Activated B cell treated with CpG ODN at 0.5 μM for 24 hours (primary cell): Measurements from ENCODE around the gene SPRED1. TPM values are rescaled to one million over a fixed set of nuclear protein-coding genes. Genes with fewer than 3 reads are reported as not detected.
A peak's percentile ranks its signal among the peaks of the same experiment; 100 is the strongest.

Experiments
- ATAC-seq: fragments of 200-7000 bp; cut with Tn5 transposase; one replicate; pipeline ENCODE4 v1.10.0; 2021; ENCODE audit warnings: low read depth, mild to moderate bottlenecking, moderate library complexity
- CTCF ChIA-PET: fragments of 350-600 bp; sonication (Branson Sonifier 250); formaldehyde crosslinking; loops from one replicate; lab custom pipeline; 2021; ENCODE audit warnings: antibody characterized with exemption; lab: Charles Lee
- POLR2A ChIA-PET: fragments of 350-600 bp; sonication (Branson Sonifier 250); formaldehyde crosslinking; loops from one replicate; lab custom pipeline; 2021; ENCODE audit warnings: antibody characterized with exemption; lab: Charles Lee
- DNase-seq: peaks from one replicate; pipeline ENCODE4 v3.0.0; 2022
- H3K27ac Mint-ChIP-seq: one replicate; pipeline ENCODE4 v1.8.0; 2020; ENCODE audit warnings: mixed read lengths
- H3K27me3 Mint-ChIP-seq: one replicate; pipeline ENCODE4 v1.8.0; 2021; ENCODE audit warnings: mixed read lengths
- H3K36me3 Mint-ChIP-seq: one replicate; pipeline ENCODE4 v1.8.0; 2021; ENCODE audit warnings: low read depth, mixed read lengths
- H3K4me1 Mint-ChIP-seq: one replicate; pipeline ENCODE4 v1.8.0; 2021; ENCODE audit warnings: mixed read lengths
- H3K4me3 Mint-ChIP-seq: one replicate; pipeline ENCODE4 v1.8.0; 2020; ENCODE audit warnings: mild to moderate bottlenecking, mixed read lengths
- H3K9me3 Mint-ChIP-seq: one replicate; pipeline ENCODE4 v1.8.0; 2020; ENCODE audit warnings: mixed read lengths
- CTCF ChIP-seq: fragments of 200-600 bp; IDR thresholded peaks from one replicate; pipeline ENCODE4 v1.8.0; 2022; ENCODE audit warnings: antibody characterized with exemption, mild to moderate bottlenecking
- intact Hi-C: fragments of 100-400 bp; cut with micrococcal nuclease; formaldehyde crosslinking; loops from one replicate; pipeline ENCODE4 v1.15.1; 2024
- total RNA-seq: library from RNA; stranded (reverse); gene quantifications from 2 replicates; pipeline ENCODE4 v1.2.3, GENCODE V29; 2022

Gene SPRED1
- total RNA-seq, 1 donor from 2014 or later: 1.4 TPM

DNA sequence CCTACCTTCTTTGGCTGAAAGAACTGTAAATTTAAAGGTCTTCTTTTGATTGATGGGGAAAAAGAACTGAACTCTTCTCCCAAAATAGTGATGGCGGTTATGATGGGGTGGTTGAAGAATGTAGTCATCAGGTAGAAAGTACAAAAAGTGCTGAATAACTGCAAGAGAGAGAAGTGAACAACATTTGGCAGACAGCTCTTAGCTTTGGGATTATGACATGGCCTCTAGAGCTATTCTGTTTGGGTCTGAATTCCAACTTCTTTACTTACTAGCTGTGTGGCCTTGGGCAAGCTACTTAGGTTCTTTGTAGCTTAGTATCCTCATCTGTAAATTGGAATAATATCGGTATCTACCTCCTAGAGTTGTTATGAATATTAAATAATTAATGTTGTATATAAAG is 91.7 kb downstream of the SPRED1 start:
- intact Hi-C loops: no loop called here
- Mint-ChIP-seq H3K27me3 (no peaks in the 10 kb centered on the region), H3K36me3 (no peaks in the 10 kb centered on the region), H3K27ac (no peak overlapping the region), H3K4me1 (no peaks in the 10 kb centered on the region), H3K4me3 (no peak overlapping the region), H3K9me3 (no peaks in the 10 kb centered on the region)
- ATAC-seq: no peak
- ChIA-PET POLR2A (no interaction called here), CTCF (no interaction called here)
- no peak for DNase-seq
- no peak for TF ChIP-seq CTCF

- no peaks in the 10 kb centered on the region for H3K36me3 Mint-ChIP-seq
- TF ChIP-seq CTCF: no peak
- DNase-seq (no peak), ATAC-seq (no peak)
- intact Hi-C loops: no loop called here
- H3K27me3 Mint-ChIP-seq: no peaks in the 10 kb centered on the region
- CTCF ChIA-PET: no interaction called here
- no peaks in the 10 kb centered on the region for H3K9me3 Mint-ChIP-seq
- H3K4me1 Mint-ChIP-seq: no peaks in the 10 kb centered on the region
- POLR2A ChIA-PET: no interaction called here
- H3K27ac Mint-ChIP-seq: no peak overlapping the region
- H3K4me3 Mint-ChIP-seq: no peak overlapping the region
Measured at GRCh38 chr15:38349251-38349650, 96.6 kb downstream of the SPRED1 start.

GRCh38 chr15:38351466-38351865 is 98.8 kb downstream of the SPRED1 start:
- ChIA-PET POLR2A (no interaction called here), CTCF (no interaction called here)
- ATAC-seq (no peak), DNase-seq (no peak)
- H3K27me3 Mint-ChIP-seq: no peaks in the 10 kb centered on the region
- no peak overlapping the region for H3K27ac Mint-ChIP-seq
- H3K4me1 Mint-ChIP-seq: no peaks in the 10 kb centered on the region
- no peak for TF ChIP-seq CTCF
- H3K9me3 Mint-ChIP-seq: no peaks in the 10 kb centered on the region
- intact Hi-C loops: loop anchor here (5.0 to 10.0 kb wide), 3 partner anchors 457 to 1469 kb away; no protein-coding TSS in a partner anchor
- no peak overlapping the region for H3K4me3 Mint-ChIP-seq
- H3K36me3 Mint-ChIP-seq: no peaks in the 10 kb centered on the region

DNA sequence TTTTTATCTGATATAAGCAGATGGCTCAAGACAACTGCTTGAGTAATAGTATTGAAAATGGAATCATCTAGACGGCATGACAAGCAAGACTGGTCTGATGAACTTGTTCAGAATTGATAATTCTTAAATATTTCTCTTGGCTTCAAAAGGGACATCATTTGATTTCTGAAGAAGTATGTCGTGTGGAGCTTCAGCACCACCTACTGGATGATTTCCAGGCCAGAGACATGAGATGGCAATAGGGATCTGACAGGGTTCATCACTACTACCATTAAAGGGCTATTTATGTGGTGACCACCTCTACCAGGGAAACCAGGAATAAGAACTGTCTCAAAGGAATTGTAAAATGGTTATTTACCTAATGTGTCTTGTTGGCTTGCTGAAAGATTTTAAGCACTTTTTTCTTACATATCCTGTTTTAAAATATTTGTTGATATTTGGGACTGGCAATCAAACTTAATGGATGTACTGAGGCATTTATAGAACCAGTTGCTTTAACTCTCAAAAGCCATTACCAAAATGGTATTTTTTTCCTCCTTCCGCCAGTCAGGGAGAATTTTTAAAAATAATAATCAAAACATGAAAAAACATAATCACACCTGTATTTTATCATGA is 101.8 kb downstream of the SPRED1 start:
- ATAC-seq: peak; percentile 65
- CTCF ChIA-PET: interaction anchor here (1.0 to 5.0 kb wide), 6 partner anchors 348 to 1855 kb away, joined by 3 to 54 read pairs (median 4); no protein-coding TSS in a partner anchor

GRCh38 chr15:38362355-38362754 is 109.7 kb downstream of the SPRED1 start:
- Mint-ChIP-seq H3K27ac (no peak overlapping the region), H3K4me3 (no peak overlapping the region), H3K36me3 (no peaks in the 10 kb centered on the region), H3K27me3 (peaks cover 16% of the 10 kb centered on the region), H3K4me1 (no peaks in the 10 kb centered on the region), H3K9me3 (no peaks in the 10 kb centered on the region)
- POLR2A ChIA-PET: no interaction called here
- CTCF ChIA-PET: no interaction called here
- TF ChIP-seq CTCF: no peak
- intact Hi-C loops: no loop called here
- no peak for ATAC-seq
- DNase-seq: no peak

More for the DNA sequence above, 101.8 kb downstream of the SPRED1 start:
- DNase-seq: peak; percentile 16
- intact Hi-C loops: loop anchor here (1.0 to 10.0 kb wide), 9 partner anchors 36 to 1853 kb away; no protein-coding TSS in a partner anchor
- POLR2A ChIA-PET: no interaction called here
- Mint-ChIP-seq H3K4me1 (no peaks in the 10 kb centered on the region), H3K27me3 (no peaks in the 10 kb centered on the region), H3K9me3 (no peaks in the 10 kb centered on the region), H3K4me3 (no peak overlapping the region), H3K27ac (no peak overlapping the region), H3K36me3 (no peaks in the 10 kb centered on the region)
- no peak for TF ChIP-seq CTCF
